Fibroblast of skin of right biceps (primary cell): ENCODE results near the gene MTG2.

Source experiments
- DNase-seq: peaks from one replicate; pipeline ENCODE4 v3.0.0-alpha.2; 2013

The MTG2 gene

DNA sequence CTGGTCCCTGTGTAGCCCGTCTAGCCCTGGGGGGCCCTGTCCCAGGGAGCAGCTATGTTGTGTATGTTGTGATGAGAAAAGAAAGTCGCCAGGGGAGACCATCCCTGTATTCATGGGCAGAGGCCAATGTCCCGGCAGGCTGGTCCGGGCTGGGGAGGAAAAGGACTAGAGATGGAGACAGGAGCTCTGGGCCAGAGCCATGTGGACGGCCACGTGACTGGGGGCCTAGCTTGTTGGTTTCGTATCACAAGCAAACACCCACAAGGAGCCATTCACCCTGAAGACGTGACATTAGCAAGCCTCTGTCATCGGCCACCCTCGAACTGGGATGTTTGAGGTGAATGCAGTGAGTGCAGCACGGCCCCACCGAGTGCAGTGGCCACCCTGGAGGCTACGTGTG, 40.1 kb downstream of the MTG2 start:
- no peak for DNase-seq

DNA sequence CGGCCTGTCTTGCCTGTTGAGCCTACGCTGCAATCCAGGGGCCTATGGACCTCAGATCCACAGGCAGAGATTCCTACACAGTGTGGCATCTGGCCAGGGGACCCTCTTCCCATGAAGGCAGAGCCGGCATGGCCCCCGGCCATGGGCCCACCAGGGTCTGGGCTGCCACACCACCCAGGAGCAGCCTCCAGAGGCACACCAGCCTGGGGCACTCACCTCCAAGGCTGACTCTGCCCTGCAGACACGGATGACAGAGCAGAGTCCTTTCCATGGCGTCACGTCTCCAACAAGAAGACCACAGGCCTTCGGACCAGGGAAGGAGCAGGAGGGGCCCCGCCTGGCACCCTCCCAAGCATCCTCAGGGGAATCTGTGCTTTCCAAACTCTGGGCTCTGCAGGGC, 40.7 kb downstream of the MTG2 start:
- no peak for DNase-seq

DNA sequence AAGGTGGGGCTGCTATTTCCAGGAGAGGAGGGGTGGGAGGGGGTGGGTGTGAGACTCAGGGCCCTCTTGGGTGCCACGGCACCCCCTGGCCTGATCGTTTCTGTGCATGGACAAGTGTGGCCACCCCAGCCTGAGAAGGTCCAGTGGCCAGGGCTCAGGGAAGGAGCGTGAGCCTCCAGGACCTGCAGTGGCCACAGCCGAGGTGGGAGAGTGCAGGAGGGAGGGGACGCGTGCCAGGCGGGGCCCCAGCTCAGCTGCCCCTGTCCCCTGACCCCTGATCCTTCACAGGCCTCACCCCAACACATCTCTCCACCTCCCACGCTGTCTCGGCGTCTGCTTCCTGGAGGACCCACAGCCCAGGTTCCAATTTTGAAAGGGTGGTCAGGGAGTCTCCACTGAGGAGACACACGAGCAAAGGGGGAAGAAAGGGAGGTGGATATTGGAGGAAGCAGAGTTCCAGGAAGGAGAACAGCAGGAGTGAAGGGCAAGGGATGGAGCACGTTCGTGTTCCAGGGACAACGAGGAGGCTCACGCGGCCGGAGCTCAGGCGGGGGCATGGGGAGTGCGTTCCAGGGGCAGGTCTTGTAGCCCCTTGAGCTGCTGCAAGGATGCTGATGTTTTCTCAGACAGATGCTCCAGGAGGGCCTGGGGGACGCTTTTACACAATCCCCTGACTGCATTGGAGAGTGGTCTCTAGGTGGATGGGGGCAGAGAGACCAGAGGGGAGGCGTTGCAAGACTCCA, 41.5 kb downstream of the MTG2 start:
- no peak for DNase-seq

DNA sequence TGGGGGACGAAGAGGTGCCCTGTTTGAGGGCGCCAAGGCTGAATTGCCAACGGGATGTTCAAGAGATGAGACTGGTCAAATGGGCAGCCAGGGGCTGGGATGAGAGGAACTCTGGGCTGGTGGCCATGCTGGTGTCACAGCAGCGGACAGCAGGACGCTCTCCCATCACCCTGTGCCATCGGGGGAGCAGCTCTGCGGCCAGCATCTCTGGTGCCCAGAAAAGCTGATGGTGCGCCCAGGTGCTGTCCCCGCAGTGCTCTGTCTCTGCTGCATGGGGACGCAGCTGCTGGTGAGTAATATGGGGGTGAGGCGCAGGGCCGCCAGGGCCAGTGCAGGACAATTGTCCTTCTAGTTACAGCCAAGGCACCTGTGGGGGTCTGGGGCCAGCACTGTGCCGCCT, 42.2 kb downstream of the MTG2 start:
- DNase-seq, result no peak

DNA sequence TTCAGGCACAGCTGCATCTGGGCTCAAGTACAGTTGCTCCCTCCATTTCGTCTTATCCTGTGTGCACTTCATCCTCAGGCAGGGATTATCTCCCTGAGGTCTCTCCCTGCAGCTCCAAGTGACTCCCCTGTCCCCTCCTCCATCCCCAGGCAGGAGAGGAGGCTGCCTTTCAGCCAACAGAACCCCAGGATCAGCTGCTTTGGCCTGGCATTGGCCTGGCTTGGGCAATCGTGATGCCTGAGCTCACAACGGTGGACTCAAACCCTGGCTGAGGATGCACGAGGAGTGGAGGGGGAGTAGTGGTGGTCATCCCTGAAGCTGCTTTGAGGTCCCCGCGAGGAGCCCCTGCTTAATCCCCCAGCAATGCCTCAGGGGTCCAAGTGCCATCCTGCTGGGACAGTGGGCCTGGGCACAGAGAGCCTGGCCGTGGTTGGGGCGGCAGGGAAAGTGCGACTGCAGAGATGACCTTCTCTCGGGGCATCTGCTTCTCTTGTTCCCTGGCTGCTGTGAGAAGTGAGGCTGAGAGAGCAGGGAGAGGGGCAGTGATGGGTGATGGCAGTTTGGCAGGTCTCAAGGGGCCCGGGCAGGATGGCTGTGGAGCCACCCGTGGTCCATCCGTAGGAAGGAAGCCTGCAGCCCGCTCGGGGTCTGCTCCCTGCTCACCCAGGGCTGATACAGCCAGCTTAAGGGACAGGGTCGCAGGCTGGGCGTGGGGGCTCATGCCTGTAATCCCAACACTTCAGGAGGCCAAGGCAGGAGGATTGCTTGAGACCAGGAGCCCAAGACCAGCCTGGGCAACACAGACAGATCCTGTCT, 43.2 kb downstream of the MTG2 start:
- DNase-seq, result no peak

DNA sequence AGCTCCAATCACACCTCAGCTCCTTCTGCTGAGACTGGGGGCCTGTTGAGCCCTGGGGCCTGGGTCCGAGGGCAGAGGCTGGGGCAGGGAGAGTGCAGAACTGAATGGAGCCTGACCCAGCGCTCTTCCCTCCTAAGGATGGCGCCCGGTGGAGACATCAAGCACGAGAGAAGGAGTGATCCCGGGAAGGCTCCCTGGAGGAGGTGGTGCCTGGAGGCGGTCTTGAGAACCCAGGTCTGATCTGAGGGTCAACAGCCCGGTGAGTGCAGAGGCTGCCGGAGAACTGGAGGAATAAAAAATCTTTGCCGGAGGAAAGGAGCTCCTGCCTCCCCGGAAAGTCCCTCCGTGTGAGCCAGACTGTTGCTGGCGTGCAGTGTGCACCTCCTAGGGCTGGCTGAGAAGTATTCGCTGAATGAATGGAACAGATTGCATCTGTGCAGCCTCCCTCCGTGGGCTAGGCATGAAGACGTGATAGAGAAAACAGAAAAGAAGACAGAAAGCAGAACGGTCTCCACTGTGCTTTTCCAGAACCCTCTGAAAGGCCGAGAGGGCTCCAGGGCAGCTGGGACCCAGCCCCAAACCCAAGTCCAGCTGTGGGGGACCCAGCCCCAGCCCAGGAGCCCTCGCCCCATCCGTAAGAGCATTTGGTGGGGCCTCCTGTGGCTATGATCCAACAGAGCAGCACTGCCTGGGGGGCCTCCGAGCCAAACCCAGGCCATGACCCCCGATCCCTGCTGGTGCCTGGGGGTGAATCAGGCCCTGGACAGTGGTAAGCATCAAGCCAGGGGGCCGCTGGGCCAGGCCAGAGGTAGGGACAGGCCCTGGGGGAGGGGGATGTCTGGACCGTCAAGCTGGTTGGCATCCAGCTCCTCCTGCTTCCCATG, 44.1 kb downstream of the MTG2 start:
- no peak for DNase-seq

DNA sequence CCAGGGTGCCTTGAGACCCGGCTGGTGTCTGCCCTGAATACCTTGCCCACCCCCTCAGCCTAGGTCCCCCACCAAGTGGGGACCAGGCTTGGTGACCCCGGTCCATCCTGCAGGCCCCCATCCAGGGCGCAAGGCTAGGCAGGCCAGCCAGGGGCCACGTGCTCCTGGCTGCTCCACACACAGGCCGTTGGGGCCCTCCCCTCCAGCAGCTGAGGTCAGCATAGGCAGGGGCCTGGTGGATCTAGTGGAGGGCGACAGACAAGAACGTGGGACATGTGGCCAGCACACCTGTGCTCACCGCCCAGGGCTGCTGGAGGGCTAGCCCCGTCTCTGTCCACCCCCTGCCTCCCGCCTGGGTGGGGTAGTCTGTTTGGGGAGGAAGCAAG, 44.8 kb downstream of the MTG2 start:
- DNase-seq, result no peak

DNA sequence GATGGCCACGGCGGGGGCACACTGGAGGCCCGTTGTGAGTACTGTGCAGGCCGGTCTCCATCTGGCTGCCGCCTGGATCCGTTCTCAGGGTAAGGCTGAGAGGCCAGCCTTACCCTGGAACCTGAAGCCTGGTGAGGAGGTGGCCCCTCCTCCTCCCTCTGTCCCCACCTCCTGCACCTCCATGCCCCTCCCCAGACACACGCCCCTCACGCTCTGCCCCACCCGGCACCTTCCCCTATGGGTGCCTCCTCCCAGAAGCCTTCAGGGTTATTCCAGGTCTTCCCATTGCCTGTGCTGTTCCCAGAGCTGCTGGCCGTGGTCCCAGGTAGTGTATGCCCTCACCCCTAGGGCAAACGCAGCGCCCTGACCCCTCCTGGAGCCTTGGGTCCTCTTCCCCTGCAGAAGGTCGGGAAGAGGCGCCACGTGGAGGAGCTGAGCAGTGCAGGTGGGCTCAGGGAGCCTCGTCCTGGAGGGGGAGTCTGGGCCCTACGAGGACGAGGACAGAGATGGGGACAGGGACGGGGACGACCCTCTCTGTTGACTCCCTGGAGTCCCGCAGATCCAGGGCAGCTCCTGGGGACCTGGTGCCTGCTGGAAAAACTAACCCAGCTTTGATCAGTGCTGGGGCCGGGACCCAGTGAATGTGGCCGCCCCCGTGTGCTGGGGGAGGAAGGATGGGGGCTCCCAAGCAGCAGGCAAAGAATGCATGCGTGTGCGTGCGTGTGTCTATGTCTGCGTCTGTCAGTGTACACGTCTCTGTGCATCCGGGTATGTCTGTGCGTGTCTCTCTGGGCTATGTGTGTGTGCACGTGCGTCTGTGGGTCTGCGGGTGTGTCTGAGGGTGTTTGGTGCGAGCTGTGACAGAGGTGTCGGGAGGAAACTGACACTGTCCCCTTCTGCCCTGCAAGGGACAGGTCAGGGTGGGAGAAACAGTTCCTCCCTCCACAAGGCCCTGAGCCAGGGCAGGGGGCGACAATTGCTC, 45.4 kb downstream of the MTG2 start:
- DNase-seq, result no peak

DNA sequence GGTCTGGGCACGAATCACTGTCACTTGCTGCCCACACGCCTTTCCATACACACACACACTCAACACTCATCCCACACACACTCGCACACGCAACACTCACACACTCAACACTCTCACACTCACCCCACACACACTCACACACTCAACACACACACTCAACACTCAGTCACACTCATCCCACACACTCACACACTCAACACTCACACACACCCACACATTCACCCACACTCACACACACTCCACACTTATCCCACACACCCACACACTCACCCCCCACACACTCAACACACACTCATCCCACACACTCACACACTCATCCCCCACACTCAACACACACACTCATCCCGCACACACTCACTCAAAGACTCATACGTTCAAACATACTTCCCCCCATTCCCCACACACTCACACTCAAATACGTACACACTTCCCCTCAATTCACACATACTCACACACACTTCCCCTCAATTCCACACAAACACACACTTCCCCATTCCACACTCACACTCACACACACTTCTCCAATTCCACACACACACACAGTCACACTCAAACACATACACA, 46.2 kb downstream of the MTG2 start:
- DNase-seq, result no peak

DNA sequence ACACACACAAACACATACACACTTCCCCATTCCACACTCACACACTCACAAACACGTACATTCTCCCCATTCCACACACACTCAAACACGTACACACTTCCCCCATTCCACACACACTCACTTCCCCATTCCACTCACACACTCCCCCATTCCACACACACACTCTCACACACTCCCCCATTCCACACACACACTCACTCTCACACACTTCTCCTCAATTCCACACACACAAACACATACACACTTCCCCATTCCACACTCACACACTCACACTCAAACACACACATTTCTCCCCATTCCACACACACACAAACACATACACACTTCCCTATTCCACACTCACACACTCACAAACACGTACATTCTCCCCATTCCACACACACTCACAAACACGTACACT, 46.8 kb downstream of the MTG2 start:
- no peak for DNase-seq

DNA sequence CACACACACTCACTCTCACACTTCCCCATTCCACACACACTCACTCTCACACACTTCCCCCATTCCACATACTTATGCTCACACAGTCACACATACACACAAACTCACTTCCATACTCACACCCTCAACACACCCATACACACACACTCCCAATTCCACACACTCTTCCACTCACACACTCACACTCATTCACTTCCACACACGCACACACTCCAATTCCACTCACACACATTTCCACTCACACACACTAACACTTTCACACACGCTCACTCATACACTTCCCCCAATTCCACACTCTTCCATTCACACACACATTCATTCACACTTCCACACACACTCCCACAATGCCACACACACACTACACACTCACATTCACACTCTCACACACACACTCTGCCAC, 47.4 kb downstream of the MTG2 start:
- no peak for DNase-seq

DNA sequence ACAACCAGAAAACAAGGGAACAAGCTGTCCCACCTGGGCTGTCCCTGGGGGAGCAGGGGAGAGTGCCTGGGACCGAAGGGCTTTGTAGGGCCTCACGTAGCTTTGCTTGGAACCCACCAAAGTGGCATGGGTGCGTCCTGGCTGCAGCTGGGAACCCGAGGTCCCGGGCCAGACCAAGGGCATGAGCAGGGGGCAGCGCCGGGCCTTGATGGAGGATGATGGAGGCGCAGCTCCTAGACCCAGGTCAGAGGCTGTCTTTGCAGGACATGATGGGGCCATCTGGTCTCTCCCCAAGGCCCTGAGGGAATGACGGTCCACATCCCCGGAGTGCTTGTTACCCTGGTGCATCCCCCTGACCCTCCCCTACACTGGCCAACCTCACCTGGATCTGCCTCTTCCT, 47.9 kb downstream of the MTG2 start:
- DNase-seq, result no peak

DNA sequence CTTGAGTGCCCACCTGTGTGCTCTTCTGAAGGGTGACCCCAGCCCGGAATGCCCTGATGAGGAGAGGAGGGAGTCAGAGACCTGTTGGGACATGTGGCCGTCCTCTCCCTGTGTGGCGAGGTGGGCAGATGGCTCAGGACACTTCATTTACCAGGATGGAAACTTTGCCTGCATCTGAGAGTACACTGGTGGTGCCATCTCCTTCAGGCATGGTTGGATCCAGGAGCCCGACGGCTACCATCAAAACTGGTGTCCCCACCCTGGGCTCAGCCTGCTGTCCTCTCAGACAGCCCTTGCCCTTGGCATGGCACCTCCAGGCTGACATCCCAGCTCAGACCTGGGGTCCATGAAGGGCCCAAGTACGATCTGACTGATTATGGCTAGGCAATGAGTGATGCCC, 48.5 kb downstream of the MTG2 start:
- no peak for DNase-seq

DNA sequence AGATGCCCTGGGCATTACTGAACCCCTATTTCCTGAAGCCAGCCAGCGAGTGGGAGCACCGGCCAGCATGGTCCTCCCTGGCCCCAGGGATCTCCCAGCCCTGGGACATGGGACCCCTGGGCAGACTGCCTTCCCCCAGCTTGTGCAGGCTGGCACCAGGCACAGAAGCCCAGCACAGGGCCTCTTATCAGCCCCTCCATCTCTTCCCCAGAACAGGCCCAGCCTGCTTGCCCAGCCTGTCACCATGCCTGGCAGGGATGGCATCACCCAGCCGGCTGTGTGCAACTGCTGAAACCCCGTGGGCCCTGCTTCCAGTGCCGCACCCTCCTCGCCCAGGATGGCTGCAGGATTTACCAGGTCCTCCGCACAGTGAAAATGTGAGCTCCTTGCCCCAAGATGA, 49.4 kb downstream of the MTG2 start:
- DNase-seq, result no peak

DNA sequence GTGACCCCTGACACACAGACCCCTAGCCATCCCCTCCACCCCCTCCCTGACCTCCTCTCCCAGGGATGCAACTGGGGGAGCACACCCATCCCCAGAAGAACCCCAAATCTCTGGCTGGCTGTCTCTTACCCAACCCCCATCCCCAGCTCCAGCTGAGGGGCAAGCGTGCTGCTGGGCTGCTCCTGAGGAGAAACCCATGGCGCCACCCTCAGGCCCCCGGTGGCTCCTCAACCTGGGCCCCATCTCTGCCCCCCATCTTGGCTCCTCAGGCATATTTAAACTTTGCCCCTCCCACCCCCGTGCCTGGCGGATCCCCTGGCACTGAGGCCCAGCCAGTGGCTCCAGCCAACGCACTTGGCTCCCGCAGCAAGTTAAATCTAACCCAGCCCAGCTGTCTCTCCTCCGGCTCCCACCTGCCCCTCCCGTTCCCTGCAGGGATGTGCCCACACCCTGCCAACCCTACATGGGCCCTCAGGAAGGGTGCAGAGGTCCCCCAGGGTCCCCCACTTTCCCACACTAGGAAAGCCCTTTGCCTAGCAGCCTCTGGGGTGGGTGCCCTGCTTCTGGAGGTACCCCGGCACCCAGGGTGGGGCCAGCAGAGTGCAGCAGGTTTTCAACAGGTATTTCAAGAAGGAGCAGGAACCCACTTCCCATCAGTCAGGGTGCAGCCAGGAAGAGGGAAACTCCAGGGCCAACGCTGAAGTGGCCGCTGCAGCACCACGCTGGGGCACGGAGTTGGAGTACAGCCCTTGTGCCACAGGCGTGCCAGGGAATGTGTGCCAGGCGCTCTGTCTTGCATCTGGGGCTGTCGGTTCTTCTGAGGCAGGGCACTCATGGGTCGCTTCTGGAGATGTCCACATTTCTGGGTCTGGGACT, 50.2 kb downstream of the MTG2 start:
- DNase-seq, result no peak

DNA sequence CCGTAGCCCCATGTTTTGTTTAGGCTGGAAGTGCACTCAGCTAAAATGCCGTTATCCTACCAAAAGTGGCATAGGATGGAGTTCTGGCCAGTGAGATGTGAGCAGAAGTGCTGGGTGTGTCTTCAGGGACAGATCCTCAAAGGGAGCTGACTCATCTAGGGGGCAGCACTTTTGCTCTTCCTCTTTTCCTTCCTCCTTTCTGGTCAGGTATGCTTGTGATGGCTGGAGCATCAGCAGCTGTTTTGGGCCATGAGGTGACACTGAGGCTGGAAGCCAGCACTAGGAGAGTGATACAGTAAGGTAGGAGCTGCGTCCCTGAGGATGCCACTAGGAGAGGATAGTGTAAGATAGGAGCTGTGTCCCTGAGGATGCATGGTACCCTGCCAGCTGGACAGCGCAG, 50.9 kb downstream of the MTG2 start:
- no peak for DNase-seq

DNA sequence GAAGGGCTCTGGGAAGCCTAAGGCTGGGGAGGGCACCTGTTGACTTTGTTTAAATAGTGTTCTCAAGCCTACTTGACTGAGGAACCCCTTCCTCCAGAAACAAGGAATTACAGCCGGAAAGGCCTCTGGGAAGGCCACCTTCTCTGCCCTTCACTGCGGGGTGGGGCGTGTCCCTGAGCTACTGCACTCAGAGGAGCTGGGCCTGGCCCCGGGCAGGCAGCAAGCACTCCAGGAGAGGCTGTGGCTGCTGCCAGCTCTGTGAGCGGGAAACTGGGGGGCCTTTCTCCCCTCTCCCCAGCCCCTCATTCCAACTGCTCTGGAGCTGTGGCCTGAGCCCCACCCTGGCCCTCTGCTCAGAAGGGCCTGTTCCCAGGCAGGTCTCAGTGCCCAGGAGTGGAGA, 51.5 kb downstream of the MTG2 start:
- no peak for DNase-seq

DNA sequence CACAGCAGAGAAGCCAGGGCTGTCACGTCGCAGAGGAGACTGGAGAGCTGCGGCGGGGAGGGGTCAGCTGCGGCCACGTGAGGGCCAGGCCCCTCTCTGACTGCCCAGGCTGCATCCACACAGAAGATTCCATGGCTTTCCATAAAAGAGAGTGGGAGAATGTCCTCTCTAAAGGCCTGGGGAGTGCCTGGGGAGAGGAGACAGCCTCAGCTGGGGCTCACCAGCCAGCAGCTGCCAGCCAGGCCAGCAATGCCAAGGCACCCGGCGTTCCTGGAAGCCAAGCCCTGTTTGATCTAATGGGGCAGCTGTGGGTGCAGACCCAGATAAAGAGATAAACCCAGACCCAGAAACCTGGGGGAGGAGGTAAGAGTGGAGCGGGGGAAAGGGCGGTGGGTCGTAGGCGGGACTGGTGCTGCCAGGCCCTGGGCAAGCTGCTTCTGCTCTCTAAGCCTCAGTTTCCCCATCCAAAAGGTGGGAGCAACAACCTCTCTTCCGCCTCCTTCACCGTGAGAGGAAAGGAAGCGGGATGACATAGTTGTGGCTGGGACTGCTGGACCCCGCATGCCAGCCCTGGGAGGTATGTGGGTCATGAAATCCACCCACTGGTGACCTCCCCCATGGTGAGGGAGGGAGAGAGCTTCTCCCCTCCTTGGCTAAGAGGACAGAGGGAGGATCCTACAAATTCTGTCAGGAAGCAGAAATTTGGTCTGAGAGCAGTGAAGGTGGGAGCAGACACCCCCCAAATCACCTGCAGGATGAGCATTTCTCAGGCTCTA, 52.4 kb downstream of the MTG2 start:
- DNase-seq, result no peak

DNA sequence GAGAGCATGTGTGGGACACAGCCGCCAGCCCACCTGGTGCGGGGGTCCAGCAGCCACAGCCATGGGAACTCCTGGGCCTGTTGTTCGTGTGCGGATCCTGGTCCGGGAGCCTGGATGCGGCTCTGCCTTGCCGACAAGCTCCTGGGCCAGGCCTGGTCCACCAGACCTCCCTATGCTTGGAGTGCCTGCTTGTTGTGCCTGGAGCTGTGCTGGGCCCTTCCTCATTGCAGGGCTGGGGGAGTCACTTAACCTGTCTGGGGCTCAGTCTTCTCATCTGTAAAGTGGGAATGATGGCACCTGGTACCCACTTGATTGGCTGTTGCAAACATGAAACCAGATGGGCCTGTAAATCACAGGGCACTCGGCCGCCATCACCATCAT, 52.9 kb downstream of the MTG2 start:
- DNase-seq, result no peak

DNA sequence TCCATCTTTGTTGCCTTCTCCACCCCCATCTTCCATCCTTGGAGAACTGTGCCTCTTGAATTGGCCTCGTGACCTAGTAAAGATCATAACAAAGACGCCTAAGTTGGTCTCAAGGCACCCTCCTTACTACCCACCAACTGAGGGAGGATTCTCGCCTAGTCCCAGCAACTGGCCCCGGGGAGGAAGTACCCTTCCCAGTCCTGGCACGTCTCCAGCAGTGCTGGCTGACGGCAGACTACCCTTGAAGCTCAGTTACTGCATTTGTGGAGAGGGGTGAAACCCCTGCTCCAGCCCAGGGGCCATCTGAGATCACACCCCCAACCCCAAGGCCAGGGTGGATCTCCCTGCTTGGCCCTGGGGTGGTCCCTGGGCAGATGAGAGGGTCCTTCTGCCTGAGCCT, 53.4 kb downstream of the MTG2 start:
- no peak for DNase-seq
